CD1c-positive myeloid dendritic cell (primary cell): Measurements from ENCODE around the gene NR2E1.

Source experiments
- DNase-seq: peaks from one replicate; pipeline ENCODE4 v3.0.0-alpha.2; 2016; ENCODE audit errors: extremely low spot score

Gene NR2E1

DNA sequence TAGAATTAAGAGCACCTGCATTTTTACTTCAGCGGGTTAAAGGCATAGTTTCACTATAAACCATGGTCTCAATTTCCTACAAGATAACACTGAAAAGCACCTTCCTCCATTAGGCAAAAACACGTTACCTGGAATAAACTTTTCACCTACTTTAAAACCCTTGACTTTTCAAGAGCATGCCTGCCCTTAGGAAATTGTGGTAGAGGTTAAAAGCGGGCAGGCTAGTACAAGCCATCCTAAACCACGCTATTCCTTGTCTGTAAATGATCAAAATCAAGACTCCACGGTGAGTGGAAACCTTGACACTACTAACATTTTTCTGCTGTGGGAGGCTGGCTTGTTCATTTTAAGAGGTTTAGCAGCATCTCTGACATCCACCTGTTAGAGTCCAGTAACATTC, 43.9 kb downstream of the NR2E1 start:
- DNase-seq = no peak

GRCh38 chr6:108210556-108210955, 44.7 kb downstream of the NR2E1 start:
- DNase-seq = peak; percentile 26

DNA sequence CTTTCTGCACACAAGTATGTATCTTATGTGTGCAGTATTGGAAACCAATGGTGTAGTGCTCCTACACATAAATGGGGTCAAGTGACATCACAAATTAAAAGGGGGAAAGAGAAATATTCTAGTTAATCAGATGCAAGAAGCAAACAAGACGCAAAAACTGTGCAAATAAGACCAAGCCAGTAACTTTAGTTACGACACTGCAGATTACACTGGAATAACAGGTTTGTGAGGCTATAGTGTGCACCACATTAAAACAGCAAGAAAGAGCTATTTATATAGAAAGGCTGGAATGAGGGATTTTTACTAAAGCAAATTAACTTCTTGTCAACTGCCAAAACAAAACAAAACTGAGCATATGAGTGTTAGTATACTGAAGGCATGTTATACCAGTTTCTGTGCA, 45.8 kb downstream of the NR2E1 start:
- no peak for DNase-seq

GRCh38 chr6:108222064-108222463, 56.2 kb downstream of the NR2E1 start:
- no peak for DNase-seq

- DNase-seq = peak; percentile 36
These were observed 56.7 kb downstream of the NR2E1 start for GRCh38 chr6:108222504-108222903.

DNA sequence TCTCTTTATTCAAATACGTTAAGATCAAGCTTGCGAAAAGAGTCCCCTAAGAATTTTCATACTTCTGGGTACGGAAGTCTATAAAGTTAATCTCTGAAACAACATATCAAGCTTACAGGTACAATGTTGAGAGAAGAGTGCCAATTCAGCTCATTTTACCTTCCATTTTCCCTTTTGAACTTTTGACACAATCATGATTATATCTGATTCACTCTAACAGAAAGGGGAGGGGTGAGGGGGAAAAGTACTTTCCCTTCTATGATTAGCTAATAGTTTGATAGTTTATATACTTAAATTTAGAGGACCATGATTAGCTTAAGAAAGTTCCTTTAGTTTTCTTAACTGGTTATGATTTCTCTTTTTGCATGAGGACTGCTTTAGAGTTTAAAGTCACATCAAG, 61.5 kb downstream of the NR2E1 start:
- no peak for DNase-seq

- no peak for DNase-seq
These were observed 62.6 kb downstream of the NR2E1 start for GRCh38 chr6:108228416-108228815.

DNA sequence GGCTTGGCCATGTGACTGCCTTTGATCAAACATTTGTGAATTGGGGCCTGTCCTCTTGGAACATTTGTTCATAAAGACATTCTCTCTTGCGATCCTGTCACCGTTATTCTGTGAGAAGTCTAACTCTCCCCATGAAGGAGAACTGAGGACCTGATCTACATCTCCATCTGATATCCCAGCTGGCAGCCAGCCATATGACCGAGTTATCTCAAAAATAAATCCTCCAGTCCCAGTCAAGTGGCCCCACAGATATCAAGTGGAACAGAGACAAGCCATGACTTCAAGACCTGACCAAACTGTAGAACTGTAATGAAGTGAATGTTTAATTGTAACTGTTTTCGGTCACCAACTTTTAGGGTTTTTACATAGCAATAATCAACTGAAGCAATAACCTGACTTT, 69.3 kb downstream of the NR2E1 start:
- no peak for DNase-seq

DNA sequence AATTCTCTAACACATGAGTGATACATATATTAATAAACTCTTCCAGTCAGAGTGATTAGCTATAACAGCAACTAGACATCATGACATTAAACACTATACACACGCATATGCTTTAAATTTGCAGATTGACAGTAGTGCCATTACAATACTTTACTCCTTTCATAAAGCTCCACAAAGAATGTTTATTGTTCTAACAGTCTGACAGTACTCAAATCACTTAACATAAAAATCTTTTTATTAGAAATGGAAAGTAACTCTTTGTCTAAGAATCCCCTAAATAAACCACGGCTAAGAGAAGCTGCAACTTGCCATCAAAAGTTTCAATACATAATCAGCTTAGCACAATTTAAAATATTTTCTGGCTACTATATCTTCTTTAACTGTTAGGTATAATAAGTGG, 71.0 kb downstream of the NR2E1 start:
- no peak for DNase-seq

GRCh38 chr6:108238322-108238721, 72.5 kb downstream of the NR2E1 start:
- DNase-seq = no peak
